Effector memory CD4-positive, alpha-beta T cell (primary cell): ENCODE measurements around the gene EPN2.

Source experiments
- DNase-seq, 3 donors: peaks; one replicate each; pipeline ENCODE4 v3.0.0-alpha.2; 2020
- H3K27ac ChIP-seq: 2 replicates; pipeline ENCODE4 v1.7.0; 2013; ENCODE audit warnings: mild to moderate bottlenecking, low read length, moderate library complexity; ENCODE audit not compliant: insufficient read depth, poor library complexity, severe bottlenecking
- H3K27me3 ChIP-seq: replicated peaks from 2 replicates; pipeline ENCODE4 v1.7.0; 2013; ENCODE audit warnings: mild to moderate bottlenecking, low read length; ENCODE audit not compliant: insufficient read depth, control insufficient read depth, poor library complexity, severe bottlenecking
- H3K36me3 ChIP-seq: 2 replicates; pipeline ENCODE4 v1.7.0; 2013; ENCODE audit warnings: mild to moderate bottlenecking, low read length, moderate library complexity; ENCODE audit not compliant: control insufficient read depth, insufficient read depth
- H3K4me1 ChIP-seq: 2 replicates; pipeline ENCODE4 v1.7.0; 2013; ENCODE audit warnings: low read length, mild to moderate bottlenecking; ENCODE audit not compliant: control insufficient read depth, insufficient read depth, poor library complexity, severe bottlenecking
- H3K4me3 ChIP-seq: 2 replicates; pipeline ENCODE4 v1.7.0; 2013; ENCODE audit warnings: low read length, low read depth, mild to moderate bottlenecking; ENCODE audit not compliant: insufficient read depth, poor library complexity, severe bottlenecking
- H3K9me3 ChIP-seq: 2 replicates; pipeline ENCODE4 v1.7.0; 2013; ENCODE audit warnings: mild to moderate bottlenecking, low read length, moderate library complexity; ENCODE audit not compliant: control insufficient read depth

The EPN2 gene

GRCh38 chr17:19333736-19334290 lies 96.6 kb downstream of the EPN2 start:
- no peak overlapping the region for H3K27ac ChIP-seq
- H3K9me3 ChIP-seq, result no peaks in the 10 kb centered on the region
- DNase-seq, result no peak
- no peaks in the 10 kb centered on the region for H3K27me3 ChIP-seq
- no peak overlapping the region for H3K4me3 ChIP-seq
- H3K4me1 ChIP-seq, result no peaks in the 10 kb centered on the region
- no peaks in the 10 kb centered on the region for H3K36me3 ChIP-seq

GRCh38 chr17:19334331-19334730 lies 97.2 kb downstream of the EPN2 start:
- no peaks in the 10 kb centered on the region for H3K4me1 ChIP-seq
- no peak overlapping the region for H3K4me3 ChIP-seq
- no peak for DNase-seq
- no peaks in the 10 kb centered on the region for H3K9me3 ChIP-seq
- no peaks in the 10 kb centered on the region for H3K36me3 ChIP-seq
- H3K27me3 ChIP-seq, result no peaks in the 10 kb centered on the region
- no peak overlapping the region for H3K27ac ChIP-seq

GRCh38 chr17:19335951-19336631 lies 98.9 kb downstream of the EPN2 start:
- no peak for DNase-seq
- H3K36me3 ChIP-seq, result no peaks in the 10 kb centered on the region
- H3K4me3 ChIP-seq, result no peak overlapping the region
- no peaks in the 10 kb centered on the region for H3K27me3 ChIP-seq
- no peaks in the 10 kb centered on the region for H3K9me3 ChIP-seq
- H3K27ac ChIP-seq, result no peak overlapping the region
- no peaks in the 10 kb centered on the region for H3K4me1 ChIP-seq

- Histone ChIP-seq H3K4me1 (no peaks in the 10 kb centered on the region), H3K36me3 (no peaks in the 10 kb centered on the region), H3K9me3 (no peaks in the 10 kb centered on the region), H3K4me3 (no peak overlapping the region), H3K27ac (no peak overlapping the region), H3K27me3 (no peaks in the 10 kb centered on the region)
- DNase-seq, result no peak
Measured at GRCh38 chr17:19336938-19337711, 100.0 kb downstream of the EPN2 start.

GRCh38 chr17:19337712-19338023 lies 100.5 kb downstream of the EPN2 start:
- Histone ChIP-seq H3K36me3 (no peaks in the 10 kb centered on the region), H3K27me3 (no peaks in the 10 kb centered on the region), H3K27ac (no peak overlapping the region), H3K4me1 (no peaks in the 10 kb centered on the region), H3K4me3 (no peak overlapping the region), H3K9me3 (no peaks in the 10 kb centered on the region)
- DNase-seq, result no peak

GRCh38 chr17:19338031-19338990 lies 101.1 kb downstream of the EPN2 start:
- DNase-seq, result peak; percentile 20 to 47 (median 37)
- Histone ChIP-seq H3K27ac (no peak overlapping the region), H3K4me3 (no peak overlapping the region)

GRCh38 chr17:19339341-19339815 lies 102.2 kb downstream of the EPN2 start:
- Histone ChIP-seq H3K27ac (no peak overlapping the region), H3K9me3 (no peaks in the 10 kb centered on the region), H3K4me3 (no peak overlapping the region), H3K36me3 (no peaks in the 10 kb centered on the region), H3K4me1 (no peaks in the 10 kb centered on the region), H3K27me3 (no peaks in the 10 kb centered on the region)
- no peak for DNase-seq

More at GRCh38 chr17:19338031-19338990, 101.1 kb downstream of the EPN2 start:
- Histone ChIP-seq H3K9me3 (no peaks in the 10 kb centered on the region), H3K27me3 (no peaks in the 10 kb centered on the region), H3K36me3 (no peaks in the 10 kb centered on the region), H3K4me1 (no peaks in the 10 kb centered on the region)

GRCh38 chr17:19341211-19341631 lies 104.1 kb downstream of the EPN2 start:
- Histone ChIP-seq H3K27ac (no peak overlapping the region), H3K9me3 (no peaks in the 10 kb centered on the region), H3K4me3 (no peak overlapping the region), H3K27me3 (no peaks in the 10 kb centered on the region), H3K4me1 (no peaks in the 10 kb centered on the region), H3K36me3 (no peaks in the 10 kb centered on the region)
- no peak for DNase-seq

- H3K9me3 ChIP-seq, result no peaks in the 10 kb centered on the region
- H3K4me3 ChIP-seq, result no peak overlapping the region
- no peak for DNase-seq
- H3K36me3 ChIP-seq, result no peaks in the 10 kb centered on the region
- no peak overlapping the region for H3K27ac ChIP-seq
- no peaks in the 10 kb centered on the region for H3K27me3 ChIP-seq
- H3K4me1 ChIP-seq, result no peaks in the 10 kb centered on the region
Measured at GRCh38 chr17:19341641-19342610, 104.8 kb downstream of the EPN2 start.
